ENCODE results near the gene MAPRE3. TPM values are rescaled to one million over a fixed set of nuclear protein-coding genes. Genes with fewer than 3 reads are reported as not detected.
"Not testable (repeated sequence)": the region's sequence is repeated elsewhere in the genome, so short reads cannot be mapped to it uniquely, and the experiment has no call there.

MAPRE3 gene
- total RNA-seq, 4 donors from 2014 or later = 9.3 to 23.0 (median 13.4) TPM

- no peaks in the 10 kb centered on the region for H3K9me3 ChIP-seq
- intact Hi-C loops (cut with DNase I) = loop anchor here (2.0 kb wide), 1 partner anchor 21 kb away; the partner anchor contains the start of gene AGBL5
- peak overlapping the region; percentile 75 to 98 (median 90) for H3K4me3 ChIP-seq
- TF ChIP-seq POLR2A (IDR thresholded peaks at IDR 0.05; ENCODE audit: low read depth) = no peak
- TF ChIP-seq POLR2AphosphoS5 (IDR thresholded peaks at IDR 0.05) = peak; percentile 83 to 84
- H3K27me3 ChIP-seq = no peaks in the 10 kb centered on the region
- H3K36me3 ChIP-seq = peaks cover 5 to 34% (median 23%) of the 10 kb centered on the region in 4 donors
- peak; percentile 97 for DNase-seq (ENCODE audit: extremely low spot score)
- under 1% methylated on average over 27 of the region's 34 CpGs for WGBS
- peaks cover 64 to 91% (median 87%) of the 10 kb centered on the region in 4 donors for H3K4me1 ChIP-seq
- H3K27ac ChIP-seq (replicated peaks in 1 of 4) = peak overlapping the region; percentile 98 to 99 (median 98)
Observed at GRCh38 chr2:27071990-27072830, 101.8 kb downstream of the MAPRE3 start.

- no peaks in the 10 kb centered on the region for H3K9me3 ChIP-seq
- TF ChIP-seq CTCF (IDR thresholded peaks at IDR 0.05) (no peak), EP300 (IDR thresholded peaks at IDR 0.05) (no peak), POLR2A (IDR thresholded peaks at IDR 0.05; ENCODE audit: low read depth) (no peak), POLR2AphosphoS5 (IDR thresholded peaks at IDR 0.05) (no peak)
- intact Hi-C loops (cut with DNase I) = no loop called here
- peaks cover 71 to 92% (median 91%) of the 10 kb centered on the region in 4 donors for H3K4me1 ChIP-seq
- no peaks in the 10 kb centered on the region for H3K27me3 ChIP-seq
- peak overlapping the region in 2 of 4 donors; percentile 75 to 98 for H3K4me3 ChIP-seq
- 40% methylated on average over 5 of the region's 5 CpGs for WGBS
- peaks cover 5 to 27% (median 20%) of the 10 kb centered on the region in 4 donors for H3K36me3 ChIP-seq
- no peak for DNase-seq (ENCODE audit: extremely low spot score)
- peak overlapping the region; percentile 98 to 99 (median 98) for H3K27ac ChIP-seq (replicated peaks in 1 of 4)
Observed at GRCh38 chr2:27072920-27073319, 102.5 kb downstream of the MAPRE3 start.

- Histone ChIP-seq H3K27ac (replicated peaks in 1 of 4) (peak overlapping the region; percentile 98 to 99 (median 98)), H3K4me1 (peaks cover 68 to 89% (median 88%) of the 10 kb centered on the region in 4 donors), H3K4me3 (no peak overlapping the region), H3K9me3 (no peaks in the 10 kb centered on the region), H3K36me3 (peaks cover 0 to 18% (median 11%) of the 10 kb centered on the region in 4 donors), H3K27me3 (no peaks in the 10 kb centered on the region)
- no peak for TF ChIP-seq POLR2AphosphoS5 (IDR thresholded peaks at IDR 0.05)
- no peak for TF ChIP-seq CTCF (IDR thresholded peaks at IDR 0.05)
- no peak for TF ChIP-seq EP300 (IDR thresholded peaks at IDR 0.05)
- no peak for TF ChIP-seq POLR2A (IDR thresholded peaks at IDR 0.05; ENCODE audit: low read depth)
- DNase-seq (ENCODE audit: extremely low spot score) = no peak
- 11% methylated on average over 2 of the region's 2 CpGs for WGBS
- intact Hi-C loops (cut with DNase I) = no loop called here
Observed at GRCh38 chr2:27073782-27074181, 103.3 kb downstream of the MAPRE3 start.

GRCh38 chr2:27074738-27075565 is 104.5 kb downstream of the MAPRE3 start:
- Histone ChIP-seq H3K4me1 (peaks cover 57 to 89% (median 88%) of the 10 kb centered on the region in 4 donors), H3K27ac (replicated peaks in 1 of 4) (peak overlapping the region; percentile 98 to 99 (median 98)), H3K27me3 (no peaks in the 10 kb centered on the region), H3K4me3 (no peak overlapping the region), H3K9me3 (no peaks in the 10 kb centered on the region), H3K36me3 (peaks cover 0 to 6% (median under 1%) of the 10 kb centered on the region in 4 donors)
- TF ChIP-seq EP300 (IDR thresholded peaks at IDR 0.05) = no peak
- TF ChIP-seq POLR2A (IDR thresholded peaks at IDR 0.05; ENCODE audit: low read depth) = no peak
- no peak for TF ChIP-seq POLR2AphosphoS5 (IDR thresholded peaks at IDR 0.05)
- no peak for TF ChIP-seq CTCF (IDR thresholded peaks at IDR 0.05)
- no peak for DNase-seq (ENCODE audit: extremely low spot score)
- 42% methylated on average over 4 of the region's 4 CpGs for WGBS
- intact Hi-C loops (cut with DNase I) = no loop called here

GRCh38 chr2:27075566-27075871 is 105.1 kb downstream of the MAPRE3 start:
- intact Hi-C loops (cut with DNase I) = not testable (repeated sequence)

More at GRCh38 chr2:27075566-27075871, 105.1 kb downstream of the MAPRE3 start:
- not testable (repeated sequence) for H3K36me3 ChIP-seq; DNase-seq (ENCODE audit: extremely low spot score); H3K4me3 ChIP-seq; H3K27me3 ChIP-seq; H3K9me3 ChIP-seq
- H3K27ac ChIP-seq (replicated peaks in 1 of 4) = peak overlapping the region; percentile 98 to 99 (median 98)
- 77% methylated on average over 6 of the region's 6 CpGs for WGBS
- peaks cover 53 to 89% (median 88%) of the 10 kb centered on the region in 4 donors for H3K4me1 ChIP-seq
